ENCODE data around the gene VTN.

VTN gene

GRCh38 chr17:28326114-28326513 is 44.0 kb downstream of the VTN start:
- Histone ChIP-seq H3K36me3 (ENCODE audit: control insufficient read depth, low read depth, low read length) (peaks cover 47% of the 10 kb centered on the region), H3K27me3 (ENCODE audit: control insufficient read depth, insufficient read depth, low read length) (no peaks in the 10 kb centered on the region), H3K27ac (ENCODE audit: low read length) (no peak overlapping the region), H3K4me3 (ENCODE audit: low read length) (no peak overlapping the region), H3K9ac (ENCODE audit: low read length) (no peak overlapping the region), H3K4me1 (ENCODE audit: control insufficient read depth, low read depth, low read length) (peaks cover 3% of the 10 kb centered on the region), H3K9me3 (ENCODE audit: control insufficient read depth, low read depth, low read length) (no peaks in the 10 kb centered on the region)

- Histone ChIP-seq H3K4me1 (ENCODE audit: control insufficient read depth, low read depth, low read length) (peaks cover 8% of the 10 kb centered on the region), H3K4me3 (ENCODE audit: low read length) (no peak overlapping the region), H3K27ac (ENCODE audit: low read length) (no peak overlapping the region), H3K27me3 (ENCODE audit: control insufficient read depth, insufficient read depth, low read length) (no peaks in the 10 kb centered on the region), H3K36me3 (ENCODE audit: control insufficient read depth, low read depth, low read length) (peaks cover 47% of the 10 kb centered on the region), H3K9me3 (ENCODE audit: control insufficient read depth, low read depth, low read length) (no peaks in the 10 kb centered on the region), H3K9ac (ENCODE audit: low read length) (no peak overlapping the region)
Observed at GRCh38 chr17:28325211-28325610, 44.9 kb downstream of the VTN start.

- Histone ChIP-seq H3K36me3 (ENCODE audit: control insufficient read depth, low read depth, low read length) (peaks cover 47% of the 10 kb centered on the region), H3K9ac (ENCODE audit: low read length) (no peak overlapping the region), H3K9me3 (ENCODE audit: control insufficient read depth, low read depth, low read length) (no peaks in the 10 kb centered on the region), H3K4me3 (ENCODE audit: low read length) (no peak overlapping the region), H3K4me1 (ENCODE audit: control insufficient read depth, low read depth, low read length) (peaks cover 8% of the 10 kb centered on the region), H3K27ac (ENCODE audit: low read length) (no peak overlapping the region), H3K27me3 (ENCODE audit: control insufficient read depth, insufficient read depth, low read length) (no peaks in the 10 kb centered on the region)
Observed at GRCh38 chr17:28324781-28325180, 45.3 kb downstream of the VTN start.

- H3K4me3 ChIP-seq (ENCODE audit: low read length), result no peak overlapping the region
- H3K9ac ChIP-seq (ENCODE audit: low read length), result no peak overlapping the region
Observed at GRCh38 chr17:28324267-28324745, 45.8 kb downstream of the VTN start.

GRCh38 chr17:28320215-28321061 is 49.7 kb downstream of the VTN start:
- Histone ChIP-seq H3K36me3 (ENCODE audit: control insufficient read depth, low read depth, low read length) (peaks cover 7% of the 10 kb centered on the region), H3K9ac (ENCODE audit: low read length) (peak overlapping the region; percentile 94), H3K4me1 (ENCODE audit: control insufficient read depth, low read depth, low read length) (peaks cover 14% of the 10 kb centered on the region), H3K27me3 (ENCODE audit: control insufficient read depth, insufficient read depth, low read length) (no peaks in the 10 kb centered on the region), H3K9me3 (ENCODE audit: control insufficient read depth, low read depth, low read length) (no peaks in the 10 kb centered on the region), H3K27ac (ENCODE audit: low read length) (no peak overlapping the region), H3K4me3 (ENCODE audit: low read length) (peak overlapping the region; percentile 84)

More at GRCh38 chr17:28324267-28324745, 45.8 kb downstream of the VTN start:
- Histone ChIP-seq H3K9me3 (ENCODE audit: control insufficient read depth, low read depth, low read length) (no peaks in the 10 kb centered on the region), H3K4me1 (ENCODE audit: control insufficient read depth, low read depth, low read length) (peaks cover 8% of the 10 kb centered on the region), H3K27ac (ENCODE audit: low read length) (no peak overlapping the region), H3K36me3 (ENCODE audit: control insufficient read depth, low read depth, low read length) (peaks cover 46% of the 10 kb centered on the region), H3K27me3 (ENCODE audit: control insufficient read depth, insufficient read depth, low read length) (no peaks in the 10 kb centered on the region)

- peaks cover 6% of the 10 kb centered on the region for H3K36me3 ChIP-seq (ENCODE audit: control insufficient read depth, low read depth, low read length)
- H3K4me1 ChIP-seq (ENCODE audit: control insufficient read depth, low read depth, low read length), result peaks cover 14% of the 10 kb centered on the region
- peak overlapping the region; percentile 94 for H3K9ac ChIP-seq (ENCODE audit: low read length)
- H3K27me3 ChIP-seq (ENCODE audit: control insufficient read depth, insufficient read depth, low read length), result no peaks in the 10 kb centered on the region
- no peaks in the 10 kb centered on the region for H3K9me3 ChIP-seq (ENCODE audit: control insufficient read depth, low read depth, low read length)
- H3K27ac ChIP-seq (ENCODE audit: low read length), result peak overlapping the region; percentile 70
- H3K4me3 ChIP-seq (ENCODE audit: low read length), result peak overlapping the region; percentile 84
Observed at GRCh38 chr17:28319598-28319935, 50.5 kb downstream of the VTN start.

GRCh38 chr17:28318759-28319597 is 51.1 kb downstream of the VTN start, which contains the start of gene TMEM97:
Gene TMEM97 (plus strand): TSS chr17:28319200. CDS start chr17:28319240, 40 bp downstream.
- Histone ChIP-seq H3K4me3 (ENCODE audit: low read length) (peak within 1 kb of the TSS; percentile 84), H3K36me3 (ENCODE audit: control insufficient read depth, low read depth, low read length) (peaks cover 6% of the 10 kb centered on the region), H3K4me1 (ENCODE audit: control insufficient read depth, low read depth, low read length) (peaks cover 14% of the 10 kb centered on the region), H3K9ac (ENCODE audit: low read length) (peak within 1 kb of the TSS; percentile 94), H3K27ac (ENCODE audit: low read length) (peak within 1 kb of the TSS; percentile 70), H3K27me3 (ENCODE audit: control insufficient read depth, insufficient read depth, low read length) (no peaks in the 10 kb centered on the region), H3K9me3 (ENCODE audit: control insufficient read depth, low read depth, low read length) (no peaks in the 10 kb centered on the region)

GRCh38 chr17:28317966-28318758 is 51.9 kb downstream of the VTN start:
- Histone ChIP-seq H3K9ac (ENCODE audit: low read length) (peak overlapping the region; percentile 94), H3K27ac (ENCODE audit: low read length) (no peak overlapping the region), H3K36me3 (ENCODE audit: control insufficient read depth, low read depth, low read length) (peaks cover 6% of the 10 kb centered on the region), H3K4me3 (ENCODE audit: low read length) (peak overlapping the region; percentile 84), H3K4me1 (ENCODE audit: control insufficient read depth, low read depth, low read length) (peaks cover 14% of the 10 kb centered on the region), H3K27me3 (ENCODE audit: control insufficient read depth, insufficient read depth, low read length) (no peaks in the 10 kb centered on the region), H3K9me3 (ENCODE audit: control insufficient read depth, low read depth, low read length) (no peaks in the 10 kb centered on the region)
